Trophoblast cell (in vitro differentiated cells and primary cell): ENCODE data around the gene B3GAT1. TPM values are rescaled to one million over a fixed set of nuclear protein-coding genes. Genes with fewer than 3 reads are reported as not detected.

Experiments used
- DNase-seq, 2 donors: peaks; one replicate each; pipeline ENCODE4 v3.0.0-alpha.2; 2016
- H2AFZ ChIP-seq: 2 replicates; pipeline ENCODE4 v1.6.1; 2013; ENCODE audit warnings: low read length, moderate library complexity, mild to moderate bottlenecking; ENCODE audit not compliant: insufficient read depth, poor library complexity
- H2AK5ac ChIP-seq: 2 replicates; pipeline ENCODE4 v1.6.1; 2013; ENCODE audit warnings: mild to moderate bottlenecking, low read length
- H2BK120ac ChIP-seq: 2 replicates; pipeline ENCODE4 v1.6.1; 2013; ENCODE audit warnings: low read length, mild to moderate bottlenecking, moderate library complexity; ENCODE audit not compliant: insufficient read depth, poor library complexity
- H2BK12ac ChIP-seq: 2 replicates; pipeline ENCODE4 v1.6.1; 2013; ENCODE audit warnings: mild to moderate bottlenecking, low read length, moderate library complexity
- H2BK5ac ChIP-seq: 2 replicates; pipeline ENCODE4 v1.6.1; 2013; ENCODE audit warnings: low read length, low read depth, moderate library complexity, mild to moderate bottlenecking; ENCODE audit not compliant: poor library complexity
- H3K14ac ChIP-seq: 2 replicates; pipeline ENCODE4 v1.6.1; 2013; ENCODE audit warnings: mild to moderate bottlenecking, low read length
- H3K18ac ChIP-seq: 2 replicates; pipeline ENCODE4 v1.6.1; 2013; ENCODE audit warnings: mild to moderate bottlenecking, low read length
- H3K23ac ChIP-seq: 2 replicates; pipeline ENCODE4 v1.6.1; 2013; ENCODE audit warnings: low read length
- H3K27ac ChIP-seq: 2 replicates; pipeline ENCODE4 v1.5.1; 2013; ENCODE audit warnings: low read depth, mild to moderate bottlenecking, inconsistent platforms, low read length, moderate library complexity
- H3K27me3 ChIP-seq: 2 replicates; pipeline ENCODE4 v1.6.1; 2013; ENCODE audit warnings: inconsistent platforms, mild to moderate bottlenecking, low read length, moderate library complexity; ENCODE audit not compliant: insufficient read depth
- H3K36me3 ChIP-seq, 2 experiments: 1 replicate in 1 of 2; 2 replicates in 1 of 2; pipeline ENCODE4 v1.6.1; 2013; ENCODE audit warnings: low read length in 2 of 2, mild to moderate bottlenecking in 2 of 2, moderate library complexity in 1 of 2; ENCODE audit not compliant: insufficient read depth in 2 of 2, control insufficient read depth in 1 of 2
- H3K4ac ChIP-seq: 2 replicates; pipeline ENCODE4 v1.6.1; 2013; ENCODE audit warnings: low read depth, mild to moderate bottlenecking, low read length, moderate library complexity
- H3K4me1 ChIP-seq, 2 experiments: 1 replicate in 1 of 2; 2 replicates in 1 of 2; pipeline ENCODE4 v1.6.1; 2013; ENCODE audit warnings: low read length in 2 of 2, mild to moderate bottlenecking in 2 of 2, moderate library complexity in 1 of 2; ENCODE audit not compliant: insufficient read depth in 2 of 2, control insufficient read depth in 1 of 2
- H3K4me2 ChIP-seq: 2 replicates; pipeline ENCODE4 v1.6.1; 2013; ENCODE audit warnings: inconsistent platforms, mild to moderate bottlenecking, low read length, moderate library complexity
- H3K4me3 ChIP-seq: 2 replicates; pipeline ENCODE4 v1.5.1; 2013; ENCODE audit warnings: mild to moderate bottlenecking, low read depth, low read length, inconsistent platforms
- H3K79me1 ChIP-seq: one replicate; pipeline ENCODE4 v1.6.1; 2013; ENCODE audit warnings: low read length
- H3K79me2 ChIP-seq: 2 replicates; pipeline ENCODE4 v1.6.1; 2013; ENCODE audit warnings: low read length, mild to moderate bottlenecking; ENCODE audit not compliant: control insufficient read depth, insufficient read depth, poor library complexity
- H3K9ac ChIP-seq: 2 replicates; pipeline ENCODE4 v1.6.1; 2013; ENCODE audit warnings: mild to moderate bottlenecking, low read length
- H3K9me3 ChIP-seq: 2 replicates; pipeline ENCODE4 v1.6.1; 2013; ENCODE audit warnings: low read depth, mild to moderate bottlenecking, control low read depth, inconsistent platforms, low read length; ENCODE audit not compliant: insufficient read depth
- H4K12ac ChIP-seq: 2 replicates; pipeline ENCODE4 v1.6.1; 2013; ENCODE audit warnings: low read depth, mild to moderate bottlenecking, low read length, moderate library complexity
- H4K8ac ChIP-seq: 2 replicates; pipeline ENCODE4 v1.6.1; 2013; ENCODE audit warnings: low read depth, mild to moderate bottlenecking, low read length, moderate library complexity
- H4K91ac ChIP-seq: one replicate; pipeline ENCODE4 v1.6.1; 2013; ENCODE audit warnings: low read depth, mild to moderate bottlenecking, low read length, moderate library complexity
- WGBS: extraction: QIAGEN DNeasy Blood & Tissue Kit; methylation state at CpG from one replicate; pipeline ENCODE4 v1.1.7; 2013; ENCODE audit warnings: missing lambda C conversion rate; ENCODE audit not compliant: insufficient read length, insufficient coverage; ENCODE audit errors: extremely low coverage; 5-methylcytosine and 5-hydroxymethylcytosine counted together
- polyA plus RNA-seq: library from polyadenylated mRNA; stranded (reverse); fragments of 200-250 nt; gene quantifications from 2 replicates; pipeline ENCODE4 v1.2.3, GENCODE V29; 2013

The B3GAT1 gene
- polyA plus RNA-seq, result 0.06 and 0.07 TPM in 2 replicates

- no CpG with 5 or more reads among the region's 94 CpGs for WGBS
- Histone ChIP-seq H3K27me3 (peaks cover 34% of the 10 kb centered on the region), H3K4me2 (peak within 1 kb of the TSS; percentile 63), H3K9me3 (peaks cover 6% of the 10 kb centered on the region), H4K12ac (no peak within 1 kb of the TSS), H3K79me2 (no peaks in the 10 kb centered on the region), H3K14ac (no peak within 1 kb of the TSS), H2AFZ (no peak within 1 kb of the TSS), H3K23ac (no peak within 1 kb of the TSS), H3K79me1 (no peaks in the 10 kb centered on the region), H2AK5ac (no peak within 1 kb of the TSS), H3K4ac (no peak within 1 kb of the TSS), H2BK120ac (no peak within 1 kb of the TSS), H2BK12ac (no peak within 1 kb of the TSS), H3K18ac (no peak within 1 kb of the TSS), H3K4me1 (peaks cover 3 to 4% of the 10 kb centered on the region in 2 experiments), H3K27ac (no peak within 1 kb of the TSS), H4K8ac (no peak within 1 kb of the TSS), H3K4me3 (peak within 1 kb of the TSS; percentile 54), H4K91ac (no peak within 1 kb of the TSS), H2BK5ac (no peak within 1 kb of the TSS), H3K36me3 (no peaks in the 10 kb centered on the region), H3K9ac (no peak within 1 kb of the TSS)
- no peak for DNase-seq
Measured at GRCh38 chr11:134412203-134413042, at the start of gene B3GAT1. Gene B3GAT1, minus strand, starts transcription at chr11:134412242. Its CDS starts 24,583 bp downstream, at chr11:134387659.

- Histone ChIP-seq H3K4ac (no peak overlapping the region), H3K79me1 (no peaks in the 10 kb centered on the region), H3K23ac (no peak overlapping the region), H3K14ac (no peak overlapping the region), H3K27ac (no peak overlapping the region), H3K79me2 (no peaks in the 10 kb centered on the region), H2AFZ (no peak overlapping the region), H3K4me3 (no peak overlapping the region), H2AK5ac (no peak overlapping the region), H4K12ac (no peak overlapping the region), H3K27me3 (no peaks in the 10 kb centered on the region), H2BK5ac (no peak overlapping the region), H4K91ac (no peak overlapping the region), H3K36me3 (no peaks in the 10 kb centered on the region), H4K8ac (no peak overlapping the region), H3K4me2 (no peak overlapping the region), H3K9ac (no peak overlapping the region), H3K4me1 (no peaks in the 10 kb centered on the region), H2BK12ac (no peak overlapping the region), H2BK120ac (no peak overlapping the region), H3K9me3 (peaks cover 12% of the 10 kb centered on the region), H3K18ac (no peak overlapping the region)
- WGBS, result no CpG with 5 or more reads among the region's 1 CpG
- DNase-seq, result no peak
Measured at GRCh38 chr11:134461621-134462020, 49.6 kb upstream of the B3GAT1 start.

GRCh38 chr11:134460881-134461280 lies 48.8 kb upstream of the B3GAT1 start:
- Histone ChIP-seq H2BK12ac (no peak overlapping the region), H3K4me3 (no peak overlapping the region), H3K14ac (no peak overlapping the region), H3K23ac (no peak overlapping the region), H2AFZ (no peak overlapping the region), H3K4ac (no peak overlapping the region), H2BK120ac (no peak overlapping the region), H3K27ac (no peak overlapping the region), H4K12ac (no peak overlapping the region), H2AK5ac (no peak overlapping the region), H2BK5ac (no peak overlapping the region), H3K79me2 (no peaks in the 10 kb centered on the region), H3K9me3 (peaks cover 12% of the 10 kb centered on the region), H4K91ac (no peak overlapping the region), H3K18ac (no peak overlapping the region), H3K9ac (no peak overlapping the region), H3K4me1 (no peaks in the 10 kb centered on the region), H4K8ac (no peak overlapping the region), H3K4me2 (no peak overlapping the region), H3K27me3 (no peaks in the 10 kb centered on the region), H3K79me1 (no peaks in the 10 kb centered on the region), H3K36me3 (no peaks in the 10 kb centered on the region)
- WGBS, result no CpG with 5 or more reads among the region's 3 CpGs
- no peak for DNase-seq

GRCh38 chr11:134460062-134460561 lies 48.1 kb upstream of the B3GAT1 start:
- Histone ChIP-seq H3K18ac (no peak overlapping the region), H3K4me1 (no peaks in the 10 kb centered on the region), H3K4me3 (no peak overlapping the region), H2BK5ac (no peak overlapping the region), H2AK5ac (no peak overlapping the region), H2BK12ac (no peak overlapping the region), H4K8ac (no peak overlapping the region), H3K79me1 (no peaks in the 10 kb centered on the region), H2AFZ (no peak overlapping the region), H3K79me2 (no peaks in the 10 kb centered on the region), H2BK120ac (no peak overlapping the region), H3K4me2 (no peak overlapping the region), H4K12ac (no peak overlapping the region), H3K36me3 (no peaks in the 10 kb centered on the region), H3K9ac (no peak overlapping the region), H3K27me3 (no peaks in the 10 kb centered on the region), H3K9me3 (peaks cover 14% of the 10 kb centered on the region), H3K4ac (no peak overlapping the region), H3K23ac (no peak overlapping the region), H3K27ac (no peak overlapping the region), H4K91ac (no peak overlapping the region), H3K14ac (no peak overlapping the region)
- DNase-seq, result no peak
- WGBS, result no CpG with 5 or more reads among the region's 8 CpGs
